Measurements from ENCODE around the gene ZC3H18.

DNA sequence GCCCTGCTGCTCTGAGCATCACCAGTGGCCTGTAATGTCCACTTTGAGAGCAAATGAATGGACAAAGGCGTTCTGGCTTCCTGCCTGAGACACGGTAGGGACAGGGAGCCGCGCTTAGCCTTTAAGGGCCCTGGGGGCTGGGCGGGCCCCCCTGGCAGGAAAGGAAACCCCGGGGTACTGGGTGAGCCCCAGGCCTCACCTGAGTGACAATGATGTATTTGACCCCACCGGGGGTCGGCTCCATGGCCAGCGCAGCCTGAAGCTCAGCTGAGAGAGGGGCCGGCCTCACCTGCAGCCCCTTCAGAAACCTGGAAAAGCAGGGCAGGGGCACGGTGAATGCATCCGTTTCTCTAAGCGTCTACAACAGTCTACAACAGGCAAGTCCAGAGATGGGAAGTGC, 82.9 kb downstream of the ZC3H18 start:
- no peak for TF ChIP-seq POLR2A (IDR thresholded peaks at IDR 0.05)
- TF ChIP-seq, protein P1, sequence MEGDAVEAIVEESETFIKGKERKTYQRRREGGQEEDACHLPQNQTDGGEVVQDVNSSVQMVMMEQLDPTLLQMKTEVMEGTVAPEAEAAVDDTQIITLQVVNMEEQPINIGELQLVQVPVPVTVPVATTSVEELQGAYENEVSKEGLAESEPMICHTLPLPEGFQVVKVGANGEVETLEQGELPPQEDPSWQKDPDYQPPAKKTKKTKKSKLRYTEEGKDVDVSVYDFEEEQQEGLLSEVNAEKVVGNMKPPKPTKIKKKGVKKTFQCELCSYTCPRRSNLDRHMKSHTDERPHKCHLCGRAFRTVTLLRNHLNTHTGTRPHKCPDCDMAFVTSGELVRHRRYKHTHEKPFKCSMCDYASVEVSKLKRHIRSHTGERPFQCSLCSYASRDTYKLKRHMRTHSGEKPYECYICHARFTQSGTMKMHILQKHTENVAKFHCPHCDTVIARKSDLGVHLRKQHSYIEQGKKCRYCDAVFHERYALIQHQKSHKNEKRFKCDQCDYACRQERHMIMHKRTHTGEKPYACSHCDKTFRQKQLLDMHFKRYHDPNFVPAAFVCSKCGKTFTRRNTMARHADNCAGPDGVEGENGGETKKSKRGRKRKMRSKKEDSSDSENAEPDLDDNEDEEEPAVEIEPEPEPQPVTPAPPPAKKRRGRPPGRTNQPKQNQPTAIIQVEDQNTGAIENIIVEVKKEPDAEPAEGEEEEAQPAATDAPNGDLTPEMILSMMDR (IDR thresholded peaks at IDR 0.05): no peak
